Left forelimb (tissue), 1 donor: ENCODE measurements around the gene PRLR.
"Not testable (repeated sequence)": the region's sequence is repeated elsewhere in the genome, so short reads cannot be mapped to it uniquely, and the experiment has no call there.

Experiments
- DNase-seq: peaks from one replicate; pipeline ENCODE4 v3.0.0-alpha.2; 2018; ENCODE audit warnings: low spot score

PRLR gene

DNA sequence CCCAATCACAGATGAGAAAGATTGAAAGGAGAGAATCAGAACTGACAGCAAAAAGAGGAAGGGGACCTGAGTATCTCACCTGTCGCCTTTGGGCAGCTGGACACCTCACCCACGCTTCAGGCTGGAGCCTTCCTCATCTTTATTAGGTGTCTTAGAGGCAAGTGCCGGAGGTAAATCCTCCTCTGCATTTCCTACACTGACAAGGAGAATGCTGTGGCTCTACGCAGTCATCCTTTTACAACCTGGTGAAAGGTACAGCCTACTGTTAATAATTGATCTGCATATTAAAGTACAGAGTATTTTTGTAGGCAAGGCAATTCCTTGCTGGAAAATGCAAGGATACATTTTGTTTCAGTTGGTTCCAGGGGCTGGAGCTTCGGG is 34.8 kb downstream of the PRLR start:
- DNase-seq: no peak

DNA sequence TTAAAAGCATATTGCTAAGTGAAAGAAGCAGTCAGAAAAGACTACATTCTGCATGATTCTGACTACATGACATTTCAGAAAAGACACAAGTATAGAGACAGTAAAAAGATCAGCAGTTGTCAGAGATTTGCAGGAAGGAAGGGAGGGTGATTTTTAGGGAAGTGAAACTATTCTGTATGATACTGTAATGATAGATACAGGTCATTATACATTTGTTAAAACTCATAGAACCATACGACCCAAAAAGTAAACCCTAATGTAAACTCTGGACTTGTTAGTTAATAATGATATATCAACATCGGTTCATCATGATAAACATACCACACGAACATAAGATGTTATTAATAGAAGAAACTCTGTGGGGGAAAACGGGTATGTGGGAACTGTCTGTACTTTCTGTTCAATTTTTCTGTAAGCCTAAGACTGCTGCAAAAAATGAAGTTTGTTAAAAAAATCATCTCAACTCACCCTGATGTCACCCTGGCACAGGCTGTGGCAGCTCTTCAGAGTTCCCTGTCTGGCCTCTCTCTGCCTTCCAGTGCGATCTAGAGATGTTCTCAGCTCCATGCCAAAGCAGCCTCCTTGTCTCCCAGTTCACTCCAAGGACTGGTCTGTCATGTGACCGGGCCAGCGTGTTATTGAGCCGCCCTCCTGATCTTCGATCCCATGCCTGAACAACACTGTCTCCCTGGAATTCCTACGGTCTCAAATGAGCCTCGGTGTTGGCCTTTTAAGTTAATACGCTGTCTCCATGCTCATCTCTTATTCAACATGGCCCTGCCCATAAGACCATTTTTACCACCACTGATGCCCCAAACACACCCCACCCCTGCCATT is 35.4 kb downstream of the PRLR start:
- DNase-seq: no peak

DNA sequence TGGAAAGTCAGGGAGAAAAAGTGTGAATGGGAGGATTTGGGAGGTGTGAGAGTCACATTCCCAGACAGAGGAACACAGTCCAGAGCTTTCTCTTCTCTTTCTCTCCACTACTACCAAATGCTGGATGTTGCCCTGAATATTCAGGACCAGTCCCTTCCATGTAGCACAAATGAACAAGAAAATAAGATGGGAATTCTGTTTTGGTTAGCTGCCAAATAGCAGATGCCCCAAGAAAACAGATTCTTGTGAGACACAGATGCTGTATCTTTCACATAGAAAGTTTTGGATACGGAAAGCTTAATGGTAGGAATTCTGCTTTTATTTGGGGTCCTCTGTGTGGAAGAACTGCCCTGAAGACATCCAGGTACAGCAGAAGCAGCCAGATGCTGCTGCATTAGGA is 37.8 kb downstream of the PRLR start:
- DNase-seq: no peak

DNA sequence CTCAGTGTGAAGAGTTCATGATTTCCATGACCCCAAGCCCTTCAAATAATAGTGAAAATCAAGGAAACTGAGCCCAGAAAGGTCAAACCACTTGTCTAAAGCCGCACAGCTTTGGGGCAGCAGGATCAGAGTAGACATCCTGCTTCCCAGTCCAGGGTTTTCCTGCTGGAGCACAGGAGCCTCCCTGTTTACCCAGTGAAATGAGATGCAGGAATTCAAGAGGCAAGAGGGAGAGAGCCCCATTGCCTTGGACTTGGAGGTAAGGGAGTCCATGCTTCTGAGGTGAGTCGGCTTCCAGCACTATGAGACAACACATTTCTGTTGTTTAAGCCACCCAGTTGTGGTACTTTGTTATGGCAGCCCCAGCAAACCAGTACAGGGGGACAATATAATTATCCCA is 40.5 kb downstream of the PRLR start:
- DNase-seq: not testable (repeated sequence)

DNA sequence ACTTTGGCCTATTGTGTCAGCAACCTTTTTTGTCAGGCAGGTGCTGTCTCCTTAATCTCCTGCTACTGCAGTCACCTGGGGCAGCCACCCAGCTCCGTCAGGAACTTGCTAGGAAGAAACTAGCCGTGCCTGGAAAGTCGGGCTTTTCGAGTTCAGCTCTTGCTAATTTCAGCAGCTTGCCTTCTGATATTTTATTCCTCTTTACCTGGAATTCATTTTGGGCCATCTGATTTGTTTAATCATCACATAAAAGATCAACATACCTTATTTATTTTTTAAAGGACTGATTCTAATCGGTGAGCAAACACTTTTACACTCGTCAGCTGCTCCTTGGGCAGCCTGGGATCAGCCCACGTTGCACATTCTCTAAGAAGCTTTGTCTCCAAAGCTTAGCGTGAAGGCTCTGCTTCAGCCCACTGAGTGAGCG is 42.2 kb downstream of the PRLR start:
- no peak for DNase-seq

DNA sequence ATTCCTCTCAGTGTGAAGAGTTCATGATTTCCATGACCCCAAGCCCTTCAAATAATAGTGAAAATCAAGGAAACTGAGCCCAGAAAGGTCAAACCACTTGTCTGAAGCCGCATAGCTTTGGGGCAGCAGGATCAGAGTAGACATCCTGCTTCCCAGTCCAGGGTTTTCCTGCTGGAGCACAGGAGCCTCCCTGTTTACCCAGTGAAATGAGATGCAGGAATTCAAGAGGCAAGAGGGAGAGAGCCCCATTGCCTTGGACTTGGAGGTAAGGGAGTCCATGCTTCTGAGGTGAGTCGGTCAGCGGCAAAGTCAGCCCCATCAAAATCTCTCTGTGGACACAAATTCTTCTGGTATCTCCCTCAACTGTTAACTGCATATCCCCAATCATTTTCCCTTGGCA is 42.7 kb downstream of the PRLR start:
- DNase-seq: not testable (repeated sequence)

DNA sequence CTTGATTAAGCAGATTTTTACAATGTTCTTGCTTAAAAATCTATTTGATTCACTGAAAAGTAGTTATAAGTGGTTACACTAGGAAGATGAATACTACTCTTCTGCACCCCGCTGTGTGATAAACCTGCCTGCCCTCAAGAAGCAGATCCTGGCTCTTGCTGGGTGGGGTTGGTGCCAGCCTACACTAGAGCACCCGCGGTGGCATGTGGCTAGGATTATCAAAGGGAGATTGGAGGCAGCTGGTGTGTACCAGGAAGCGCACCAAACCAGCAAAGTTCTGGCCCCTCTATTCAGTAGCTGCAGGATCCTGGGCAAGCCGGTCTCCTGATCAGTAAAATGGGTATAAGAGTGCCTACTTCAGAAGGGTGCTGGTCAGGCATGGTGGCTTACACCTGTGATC is 43.5 kb downstream of the PRLR start:
- no peak for DNase-seq

DNA sequence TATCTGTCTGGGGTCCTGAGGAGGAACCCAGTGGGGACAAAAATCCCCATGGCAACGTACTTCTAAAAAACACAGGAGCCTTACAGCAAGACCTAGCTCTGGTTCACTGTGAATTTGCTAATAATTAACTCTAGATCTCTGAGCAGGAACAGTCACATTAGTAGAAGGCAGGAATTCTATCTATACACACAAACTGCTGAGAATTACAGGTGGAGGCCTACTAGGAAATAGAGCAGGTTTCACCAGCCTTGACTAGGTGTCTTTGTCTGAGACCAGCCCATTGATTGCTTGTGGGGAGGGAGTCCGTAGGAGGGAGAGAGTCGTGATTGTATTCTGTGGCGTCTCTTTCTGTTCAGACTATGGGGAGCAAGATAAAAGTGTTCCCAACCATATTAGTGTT is 44.8 kb downstream of the PRLR start:
- no peak for DNase-seq

DNA sequence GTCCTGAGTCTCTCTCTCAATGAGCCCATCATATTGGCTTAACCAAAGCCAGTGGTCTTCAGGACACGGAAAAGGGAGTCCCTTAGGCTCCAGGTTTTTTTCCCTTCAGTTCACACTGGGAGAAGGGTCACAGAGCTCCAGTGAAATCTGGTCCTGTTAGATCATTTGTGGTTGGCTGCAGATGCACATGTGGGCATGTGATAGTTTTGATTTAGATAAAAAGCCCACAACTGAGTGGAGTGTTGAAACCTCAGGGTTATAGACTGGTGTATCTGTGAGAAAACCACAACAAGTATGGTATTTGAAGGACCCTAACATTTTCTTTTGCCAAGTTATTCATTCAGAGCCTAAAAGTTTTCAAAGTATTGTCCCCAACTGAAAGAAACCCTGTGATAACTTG is 46.7 kb downstream of the PRLR start:
- no peak for DNase-seq

DNA sequence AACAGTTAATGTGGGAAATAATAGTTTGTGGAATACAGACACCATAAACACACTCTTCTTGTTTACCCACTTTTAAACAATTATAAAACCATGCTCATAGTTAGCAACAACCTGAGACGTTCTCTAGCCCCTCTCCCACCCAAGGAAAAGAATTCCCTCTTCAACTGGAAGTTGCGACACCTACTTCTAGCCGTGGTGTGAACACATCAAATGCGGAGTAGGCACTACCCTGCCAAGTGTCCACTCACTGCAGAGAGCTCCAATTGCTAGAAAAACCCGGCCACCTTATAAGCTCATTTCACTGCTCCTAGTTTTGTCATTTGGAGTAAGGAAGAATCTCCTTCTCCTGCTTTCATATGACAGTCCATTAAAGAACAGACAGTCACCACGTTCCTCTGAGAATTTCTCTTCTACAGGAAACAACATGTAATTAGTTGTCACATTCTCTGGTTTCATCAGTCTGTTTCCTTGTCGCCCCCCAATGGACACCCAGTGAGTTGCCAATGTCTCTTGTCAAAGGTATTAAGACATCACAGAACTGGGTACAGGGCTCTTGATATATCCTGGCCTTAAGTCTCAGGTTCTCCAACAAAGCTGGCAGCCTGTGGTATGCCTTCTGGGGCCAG is 47.3 kb downstream of the PRLR start:
- DNase-seq: no peak

DNA sequence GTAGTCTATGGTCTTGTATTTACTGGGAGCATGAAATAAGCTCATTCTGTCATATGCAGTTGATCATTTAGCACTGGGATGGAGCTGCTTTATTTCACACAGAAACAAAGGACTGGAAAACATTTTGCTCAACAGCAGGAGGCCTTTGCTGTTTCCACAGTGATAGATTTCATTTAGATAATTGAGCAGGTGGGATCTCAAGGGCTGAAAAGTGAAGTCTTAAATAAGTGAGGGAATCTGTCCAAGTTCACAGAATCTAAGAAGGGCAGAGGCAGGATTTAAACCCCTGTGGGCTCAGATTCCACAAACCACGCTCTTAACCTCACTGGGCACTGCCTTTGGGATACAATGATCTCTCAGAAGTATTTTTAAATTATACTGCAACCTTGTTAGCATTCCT is 47.8 kb downstream of the PRLR start:
- no peak for DNase-seq

DNA sequence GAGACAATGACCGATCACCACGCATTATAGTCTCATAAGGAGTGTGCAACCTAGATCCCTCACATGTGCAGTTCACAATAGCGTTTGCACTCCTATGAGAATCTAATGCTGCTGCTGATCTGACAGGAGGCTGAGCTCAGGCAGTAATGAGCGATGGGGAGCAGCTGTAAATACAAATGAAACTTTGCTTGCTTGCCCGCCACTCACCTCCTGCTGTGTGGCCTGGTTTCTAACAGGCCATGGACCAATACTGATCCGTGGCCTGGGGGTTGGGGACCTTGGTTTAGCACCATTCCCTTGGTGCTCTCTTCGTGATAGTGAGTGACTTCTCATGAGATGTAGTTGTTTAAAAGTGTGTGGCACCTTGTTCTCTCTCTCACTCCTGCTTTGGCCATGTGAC is 50.2 kb downstream of the PRLR start:
- DNase-seq: no peak

DNA sequence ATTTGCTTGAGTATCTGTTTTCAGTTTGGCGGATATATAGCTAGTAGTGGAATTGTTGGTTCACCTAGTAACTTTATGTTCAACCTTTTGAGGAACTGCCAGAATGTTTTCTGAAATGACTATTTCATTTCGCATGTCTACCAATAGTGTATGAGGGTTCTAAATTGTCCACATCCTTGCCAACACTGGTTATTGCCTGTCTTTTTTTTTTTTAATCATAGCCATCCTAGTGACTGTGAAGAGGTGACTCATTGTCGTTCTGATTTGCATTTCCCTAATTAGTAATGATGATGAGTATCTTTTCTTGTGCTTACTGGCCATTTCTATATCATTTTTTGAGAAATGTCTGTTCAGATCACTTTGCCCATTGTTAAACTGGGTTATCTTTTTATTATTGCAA is 52.5 kb downstream of the PRLR start:
- DNase-seq: no peak

DNA sequence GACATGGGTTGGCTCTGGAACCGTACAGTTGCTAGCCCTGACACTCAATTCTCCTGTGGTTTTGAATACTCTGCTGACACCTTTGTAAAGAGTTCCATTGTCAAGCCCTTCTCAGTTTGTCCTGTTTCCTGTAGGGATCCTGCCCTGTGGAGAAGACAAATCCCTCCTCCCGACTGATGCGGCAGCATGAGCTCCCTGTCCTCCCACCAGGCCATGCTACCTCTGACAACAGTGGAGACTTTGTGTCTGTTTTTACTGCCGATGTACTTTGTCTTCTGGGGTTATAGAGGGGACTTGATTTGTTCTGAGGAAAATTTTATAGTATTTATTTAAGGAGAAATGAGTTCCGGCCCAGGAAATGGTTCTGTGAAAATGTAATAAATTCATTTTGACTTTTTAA is 57.8 kb downstream of the PRLR start:
- no peak for DNase-seq

DNA sequence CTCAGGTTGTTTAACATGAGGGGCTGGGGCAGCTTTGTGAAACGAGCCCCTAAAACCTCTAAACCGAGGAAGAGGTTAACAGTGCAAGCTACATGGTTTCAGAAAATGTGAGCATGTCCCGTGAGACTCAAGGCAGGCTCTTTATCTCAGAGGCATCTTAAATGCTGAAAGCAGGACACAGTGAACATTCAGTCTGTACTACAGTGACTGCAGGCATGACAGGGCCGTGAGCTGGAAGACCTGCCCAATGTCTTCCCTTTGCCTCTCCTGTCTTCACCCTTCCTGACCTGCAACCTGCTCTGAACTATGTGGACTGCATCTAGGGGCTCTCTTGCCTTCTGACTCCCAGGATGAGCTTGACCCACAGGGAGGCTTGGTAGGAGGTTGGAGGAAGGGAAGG is 58.3 kb downstream of the PRLR start:
- DNase-seq: no peak

DNA sequence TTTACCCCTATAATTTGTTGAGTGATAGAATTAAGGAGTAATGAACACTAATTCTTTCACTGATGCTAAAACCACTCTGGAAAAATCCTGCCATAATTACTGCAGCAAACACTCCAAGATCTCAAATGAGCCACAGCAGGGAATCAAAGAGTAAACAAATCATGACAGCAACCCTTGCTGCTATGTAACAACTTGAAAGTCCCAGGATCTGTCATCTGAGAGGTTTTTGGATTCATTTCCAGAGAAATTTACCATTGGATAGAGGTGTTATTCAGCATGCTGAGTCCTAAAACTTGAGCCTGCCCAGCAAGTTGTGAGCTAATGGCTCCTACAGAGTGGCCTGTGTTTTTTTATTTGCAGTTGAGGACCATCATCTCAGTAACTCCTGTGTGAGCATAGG is 59.2 kb downstream of the PRLR start:
- DNase-seq: no peak

DNA sequence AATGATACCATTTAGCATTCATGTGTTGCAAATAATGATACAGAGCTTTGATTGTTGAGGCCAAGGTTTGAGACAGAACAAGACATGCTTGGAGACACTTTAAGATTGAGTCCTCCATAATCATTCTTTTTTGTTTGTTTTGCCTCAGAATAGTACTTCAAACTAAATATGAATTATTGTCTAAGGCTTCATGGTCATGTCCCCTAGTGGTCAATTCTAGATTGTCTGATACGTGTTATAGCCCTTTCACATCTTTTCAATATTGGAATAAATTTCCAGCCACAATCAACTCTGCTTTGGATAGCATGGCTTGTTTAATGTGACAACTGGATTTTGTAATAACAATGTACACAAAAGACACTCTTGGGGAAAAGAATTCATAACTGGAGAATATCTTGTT is 64.2 kb downstream of the PRLR start:
- DNase-seq: no peak

DNA sequence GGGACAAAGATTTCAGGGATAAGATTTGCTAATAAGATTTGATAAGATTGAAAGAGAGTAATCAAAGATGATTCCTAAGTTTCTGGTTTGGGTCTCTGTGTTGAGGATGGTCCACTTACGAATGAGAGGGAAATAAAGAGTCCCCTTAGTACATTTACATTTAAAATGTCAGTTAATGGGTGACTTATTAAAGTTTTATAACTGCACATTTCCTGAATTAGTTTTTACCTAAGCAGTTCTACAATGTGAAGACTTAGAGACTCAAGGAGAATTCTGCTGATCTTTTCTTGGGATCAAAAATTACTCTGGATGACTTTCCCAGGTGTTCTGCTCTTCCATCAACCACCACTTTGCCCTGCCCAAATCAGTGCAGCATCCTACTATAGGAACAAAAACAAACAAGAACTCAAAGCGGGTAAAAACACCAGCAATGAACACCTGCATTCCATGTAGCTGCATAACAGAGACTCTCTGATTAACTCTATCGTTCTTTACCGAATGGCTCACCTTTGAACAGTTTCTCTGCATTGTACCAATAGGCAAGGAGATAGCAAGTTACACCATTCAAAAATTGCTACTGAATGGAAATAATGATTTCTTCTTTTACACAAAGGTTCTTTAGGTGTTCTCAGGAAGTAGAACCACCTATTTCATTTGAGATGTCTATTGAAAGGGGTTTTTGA is 65.3 kb downstream of the PRLR start:
- DNase-seq: no peak

DNA sequence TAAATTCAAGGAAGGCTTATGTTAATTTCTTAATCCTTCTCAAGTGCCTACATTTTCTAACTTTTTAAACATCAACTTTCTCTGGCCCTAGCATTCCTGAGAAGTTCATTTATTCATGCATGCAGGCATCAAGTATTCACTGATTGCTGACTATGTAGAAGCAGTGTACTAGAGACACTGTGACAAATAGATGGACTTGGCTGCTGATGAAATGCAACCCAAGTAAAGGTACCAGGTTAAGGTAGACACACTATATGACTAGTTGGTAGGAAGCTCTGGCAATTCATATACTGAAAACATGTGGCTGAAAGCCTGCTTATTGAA is 66.6 kb downstream of the PRLR start:
- no peak for DNase-seq

DNA sequence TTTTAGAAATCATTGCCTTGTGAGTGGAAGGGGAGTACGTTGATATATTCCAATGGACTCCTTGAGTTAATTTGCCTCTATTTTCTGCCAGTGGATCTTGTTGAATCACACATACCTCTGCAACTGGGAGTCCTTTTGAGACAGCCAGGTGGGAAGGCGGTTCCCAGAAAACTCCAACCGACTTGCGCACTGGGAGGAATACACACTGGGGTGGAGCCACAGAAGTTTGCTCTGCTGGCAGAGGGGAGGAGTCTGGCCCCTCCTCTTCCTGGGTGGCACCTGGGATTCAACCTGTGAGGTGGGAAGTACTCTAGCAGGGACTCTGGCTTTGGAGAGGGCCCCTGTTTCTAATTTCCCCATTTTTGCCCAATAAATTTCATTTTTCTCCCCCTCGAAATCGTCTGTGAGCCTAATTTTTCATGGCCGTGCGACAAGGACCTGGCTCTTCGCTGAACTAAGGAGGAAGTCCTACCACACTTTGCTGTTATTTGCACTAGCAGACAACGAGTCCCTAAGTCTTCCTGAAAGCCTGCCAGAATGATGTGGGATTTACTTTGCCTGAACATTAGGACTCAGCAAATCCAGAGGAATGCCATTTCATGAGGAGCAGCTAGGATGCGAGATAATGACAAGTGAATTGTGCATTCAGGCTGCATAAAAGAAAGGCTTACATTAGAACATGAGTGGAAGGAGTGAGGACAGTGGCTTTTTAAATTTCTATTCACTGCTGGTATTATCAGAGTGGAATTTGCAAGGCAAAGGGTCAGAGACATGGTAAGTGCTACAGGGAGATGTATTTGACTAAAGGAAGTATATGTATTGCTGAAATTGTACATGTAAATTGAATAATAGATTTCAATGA is 67.2 kb downstream of the PRLR start:
- no peak for DNase-seq

DNA sequence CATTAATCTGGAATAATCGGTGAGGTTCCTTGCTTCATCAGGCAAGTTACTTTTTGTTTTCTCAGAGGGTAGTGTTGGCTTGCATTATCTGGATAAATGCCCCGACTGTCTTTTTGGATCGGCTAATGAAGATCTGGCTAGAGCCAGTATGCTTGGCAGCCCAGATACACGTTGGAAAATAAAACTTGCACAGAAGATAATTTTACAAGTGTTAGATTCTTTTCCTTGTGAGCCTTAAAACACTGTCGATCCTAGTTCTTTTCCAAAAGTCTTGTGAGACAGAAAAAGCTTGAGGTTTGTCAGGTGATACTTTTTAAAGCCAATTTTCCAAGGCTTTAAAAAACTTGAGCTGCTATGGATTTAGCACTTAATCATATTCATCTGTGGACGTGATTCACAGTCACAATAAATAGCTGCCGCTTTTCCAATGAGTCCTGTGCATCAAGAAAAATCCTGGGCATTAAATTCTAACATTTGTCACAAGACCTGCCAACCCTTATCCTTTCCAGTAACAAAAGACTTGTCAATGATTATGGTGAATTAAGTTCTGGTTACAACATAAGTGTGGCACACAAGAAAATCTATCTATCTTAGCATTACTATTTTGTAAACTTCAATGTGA is 68.5 kb downstream of the PRLR start:
- DNase-seq: no peak

DNA sequence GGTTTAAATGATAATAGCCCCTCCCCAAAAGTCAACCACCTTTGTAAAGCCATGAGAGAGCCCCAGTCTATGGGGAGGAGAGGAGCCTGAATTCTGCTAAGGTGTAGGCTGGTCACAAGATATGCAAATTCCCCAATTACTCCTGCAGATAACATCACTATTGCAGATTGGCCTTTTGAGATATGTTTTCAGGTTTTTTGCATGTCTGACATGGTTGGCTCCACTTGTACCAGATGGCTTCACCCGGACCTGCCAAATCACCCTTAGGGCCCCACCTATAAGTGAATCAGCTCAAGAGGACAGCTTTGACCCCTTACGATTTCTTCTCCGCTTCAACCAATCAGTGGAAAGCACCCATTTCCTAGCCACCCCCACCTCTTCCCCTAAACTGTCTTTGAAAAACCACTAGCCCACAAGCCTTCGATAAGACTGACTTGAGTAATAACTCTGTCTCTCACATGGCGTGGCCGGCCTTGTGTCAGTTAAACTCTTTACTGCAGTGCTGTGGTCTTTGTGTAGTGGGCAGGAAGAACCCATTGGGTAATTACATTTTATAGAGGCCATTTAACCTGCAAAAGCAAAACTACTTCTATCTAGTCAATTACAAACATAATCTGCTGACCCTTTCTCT is 69.7 kb downstream of the PRLR start:
- DNase-seq: no peak
